Esophagus squamous epithelium (tissue), 4 donors: ENCODE data around the gene NAA80.

Source experiments
- CTCF ChIP-seq, 6 experiments: fragments of 450-650 bp in 4 of 6; fragments of 200-600 bp in 2 of 6; sonication (generic) in 2 of 6; IDR thresholded peaks; one replicate each; pipeline ENCODE4 v1.5.1; 2016 to 2019; ENCODE audit warnings: antibody characterized with exemption in 6 of 6, mild to moderate bottlenecking in 4 of 6, moderate library complexity in 4 of 6
- POLR2A ChIP-seq, 4 donors: fragments of 450-650 bp; IDR thresholded peaks; one replicate each; pipeline ENCODE4 v1.6.1; 2017; ENCODE audit warnings: antibody characterized with exemption in 4 of 4, mild to moderate bottlenecking in 4 of 4, moderate library complexity in 3 of 4

- TF ChIP-seq POLR2A (IDR thresholded peaks at IDR 0.05) (no peak), CTCF (IDR thresholded peaks at IDR 0.05) (no peak)
Measured at GRCh38 chr3:50289130-50289529, 10.1 kb downstream of the NAA80 start.
